AG09309 (cell line): ENCODE data around the gene CLMN.

Experiments
- DNase-seq: peaks from one replicate; pipeline ENCODE4 v3.0.0-alpha.2; 2010; ENCODE audit warnings: low read depth
- H3K4me3 ChIP-seq: 2 replicates; pipeline ENCODE4 v1.5.1; 2011; ENCODE audit warnings: mild to moderate bottlenecking, low read depth, low read length, moderate library complexity; ENCODE audit not compliant: control insufficient read depth
- TF ChIP-seq, protein P1 (sequence below): IDR thresholded peaks from 2 replicates; pipeline ENCODE4 v1.5.1; 2011; ENCODE audit warnings: mild to moderate bottlenecking, low read depth, low read length, inconsistent platforms; ENCODE audit not compliant: insufficient read depth, control insufficient read depth; ENCODE audit errors: missing control alignments

CLMN gene

DNA sequence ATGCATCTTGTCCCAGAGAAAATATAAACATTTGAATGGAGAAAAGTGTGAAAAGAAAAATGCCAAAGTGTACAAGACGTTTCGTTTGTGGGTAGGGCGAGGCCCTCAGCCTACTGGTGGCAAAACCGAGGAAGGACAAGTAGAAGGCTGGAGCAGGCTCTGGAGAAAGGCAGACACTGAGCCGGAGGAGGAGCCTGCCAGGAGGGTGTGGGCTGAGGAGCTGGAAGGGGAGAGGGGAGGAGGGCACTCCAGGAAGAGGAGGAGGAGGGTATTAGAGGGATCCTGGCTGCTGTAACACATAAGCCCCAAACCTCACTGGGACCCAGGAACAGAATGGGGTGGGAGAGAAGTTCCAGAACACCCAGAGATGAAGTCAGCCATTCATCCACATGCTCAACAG, 47.7 kb downstream of the CLMN start:
- H3K4me3 ChIP-seq = no peak overlapping the region
- no peak for DNase-seq
- TF ChIP-seq, protein P1, sequence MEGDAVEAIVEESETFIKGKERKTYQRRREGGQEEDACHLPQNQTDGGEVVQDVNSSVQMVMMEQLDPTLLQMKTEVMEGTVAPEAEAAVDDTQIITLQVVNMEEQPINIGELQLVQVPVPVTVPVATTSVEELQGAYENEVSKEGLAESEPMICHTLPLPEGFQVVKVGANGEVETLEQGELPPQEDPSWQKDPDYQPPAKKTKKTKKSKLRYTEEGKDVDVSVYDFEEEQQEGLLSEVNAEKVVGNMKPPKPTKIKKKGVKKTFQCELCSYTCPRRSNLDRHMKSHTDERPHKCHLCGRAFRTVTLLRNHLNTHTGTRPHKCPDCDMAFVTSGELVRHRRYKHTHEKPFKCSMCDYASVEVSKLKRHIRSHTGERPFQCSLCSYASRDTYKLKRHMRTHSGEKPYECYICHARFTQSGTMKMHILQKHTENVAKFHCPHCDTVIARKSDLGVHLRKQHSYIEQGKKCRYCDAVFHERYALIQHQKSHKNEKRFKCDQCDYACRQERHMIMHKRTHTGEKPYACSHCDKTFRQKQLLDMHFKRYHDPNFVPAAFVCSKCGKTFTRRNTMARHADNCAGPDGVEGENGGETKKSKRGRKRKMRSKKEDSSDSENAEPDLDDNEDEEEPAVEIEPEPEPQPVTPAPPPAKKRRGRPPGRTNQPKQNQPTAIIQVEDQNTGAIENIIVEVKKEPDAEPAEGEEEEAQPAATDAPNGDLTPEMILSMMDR = no peak

DNA sequence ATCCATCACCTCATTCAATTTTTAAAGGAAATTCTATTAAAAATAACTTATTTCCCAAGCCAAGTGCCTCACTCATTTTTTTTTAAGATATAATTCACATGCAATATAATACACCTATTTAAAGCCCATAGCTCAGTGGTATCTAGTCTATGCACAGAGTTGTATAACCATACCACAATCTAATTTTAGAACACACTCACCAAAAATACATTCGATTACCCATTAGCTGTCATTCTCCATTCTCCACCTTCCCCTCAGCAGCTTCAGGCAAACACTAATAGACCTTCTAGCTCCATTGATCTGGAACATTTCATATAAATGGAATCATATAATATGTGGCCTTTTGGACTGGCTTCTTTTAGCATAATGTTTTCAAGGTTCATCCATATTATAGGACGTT, 49.5 kb downstream of the CLMN start:
- TF ChIP-seq, protein P1 = no peak
- no peak overlapping the region for H3K4me3 ChIP-seq
- DNase-seq = no peak

DNA sequence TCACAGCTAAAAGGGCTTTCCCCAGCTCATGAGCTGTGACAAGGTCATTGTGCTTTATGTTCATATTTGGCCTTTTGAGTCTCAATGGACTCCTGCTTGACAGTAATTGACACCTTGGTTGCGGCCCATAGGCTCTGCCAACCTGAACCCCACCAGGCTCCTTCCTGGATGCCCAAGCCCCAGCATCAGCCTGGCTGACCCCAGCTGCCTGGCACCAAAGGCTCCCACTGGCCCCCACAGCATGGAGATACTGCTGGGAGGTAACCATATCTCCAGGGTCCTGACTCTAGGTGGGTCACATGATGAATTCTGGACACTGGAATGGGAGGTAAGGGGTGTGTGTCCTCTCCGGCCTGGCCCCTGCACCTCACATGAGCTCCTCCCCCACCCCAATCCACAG, 50.2 kb downstream of the CLMN start:
- DNase-seq = no peak
- TF ChIP-seq, protein P1 = no peak
- no peak overlapping the region for H3K4me3 ChIP-seq

DNA sequence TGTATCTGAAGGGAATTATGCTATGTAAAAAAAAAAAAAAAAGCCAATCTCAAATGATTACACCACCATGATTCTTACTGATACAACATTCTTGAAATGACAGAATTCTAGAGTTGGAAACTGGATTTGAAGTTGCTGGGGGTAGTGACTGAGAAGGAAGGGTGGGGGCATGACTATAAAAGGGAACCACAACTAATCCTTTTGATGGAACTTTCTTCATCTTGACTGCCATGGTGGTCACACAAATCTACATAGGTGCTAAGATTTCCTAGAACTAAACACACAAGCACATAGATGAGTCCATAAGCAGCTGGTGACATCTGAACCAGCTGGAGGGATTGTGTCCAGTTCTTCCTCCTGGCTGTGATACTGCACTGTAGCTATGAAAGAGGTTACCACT, 51.4 kb downstream of the CLMN start:
- TF ChIP-seq, protein P1 = no peak
- DNase-seq = no peak
- H3K4me3 ChIP-seq = no peak overlapping the region

DNA sequence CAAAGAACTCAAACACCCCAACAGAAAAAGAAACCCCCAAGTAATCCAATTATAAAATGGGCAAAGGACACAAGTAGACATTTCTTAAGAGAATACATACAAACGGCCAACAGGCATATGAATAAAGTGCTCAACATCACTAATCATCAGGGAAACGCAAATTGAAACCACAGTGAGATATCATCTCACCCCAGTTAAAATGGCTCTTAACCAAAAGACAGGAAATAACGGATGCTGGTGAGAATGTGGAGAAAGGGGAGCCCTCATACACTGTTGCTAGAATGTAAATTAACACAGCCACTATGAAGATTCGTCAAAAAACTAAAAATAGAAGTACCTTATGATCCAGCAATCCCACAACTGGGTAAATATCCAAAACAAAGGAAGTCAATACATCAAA, 52.4 kb downstream of the CLMN start:
- no peak for DNase-seq
- H3K4me3 ChIP-seq = no peak overlapping the region
- TF ChIP-seq, protein P1 = no peak

DNA sequence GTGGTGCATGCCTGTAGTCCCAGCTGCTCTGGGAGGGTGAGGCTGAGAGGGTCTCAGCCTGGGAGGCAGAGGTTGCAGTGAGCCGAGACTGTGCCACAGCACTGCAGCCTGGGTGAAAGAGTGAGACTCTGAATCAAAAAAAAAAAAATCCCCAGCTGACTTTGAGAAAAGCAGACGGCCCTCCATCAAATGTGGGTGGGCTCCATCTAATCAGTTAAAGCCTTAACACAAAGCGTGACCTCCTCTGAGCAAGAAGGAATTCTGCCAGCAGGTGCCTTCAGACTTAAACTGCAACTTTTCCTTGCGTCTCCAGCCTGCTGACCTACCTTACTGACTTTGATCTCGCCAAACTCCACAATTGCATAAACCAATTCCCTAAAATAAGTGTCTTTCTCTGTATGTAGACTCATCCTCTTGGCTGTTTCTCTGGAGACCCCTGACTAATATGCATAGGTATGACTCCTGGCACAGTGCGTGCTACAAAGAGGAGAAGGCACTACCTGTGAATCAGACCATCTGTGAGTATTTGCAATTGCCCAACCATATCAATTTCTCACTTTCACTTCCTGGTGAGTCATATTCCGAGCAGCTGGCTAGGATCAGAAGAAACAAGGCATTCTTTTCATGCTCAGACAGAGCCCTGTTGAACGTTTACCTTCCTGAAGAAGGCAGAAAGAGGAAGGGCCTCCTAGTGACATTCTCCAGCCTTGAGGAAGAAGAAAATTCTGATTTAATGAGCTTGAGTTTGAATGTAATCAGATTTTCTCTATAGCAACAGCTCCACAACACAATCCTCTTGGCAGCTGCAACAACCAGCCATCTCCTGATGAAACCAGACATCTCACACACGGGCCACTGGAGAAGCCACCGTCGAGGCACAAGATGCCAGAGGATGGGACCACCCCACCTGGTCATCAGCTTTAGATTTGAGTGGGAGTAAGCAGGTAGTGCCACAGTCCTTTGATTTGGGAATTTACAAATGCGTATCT, 54.3 kb downstream of the CLMN start:
- TF ChIP-seq, protein P1 = no peak
- no peak overlapping the region for H3K4me3 ChIP-seq
- DNase-seq = peak; percentile 23
